Measurements from ENCODE around the gene TRPM4.

DNA sequence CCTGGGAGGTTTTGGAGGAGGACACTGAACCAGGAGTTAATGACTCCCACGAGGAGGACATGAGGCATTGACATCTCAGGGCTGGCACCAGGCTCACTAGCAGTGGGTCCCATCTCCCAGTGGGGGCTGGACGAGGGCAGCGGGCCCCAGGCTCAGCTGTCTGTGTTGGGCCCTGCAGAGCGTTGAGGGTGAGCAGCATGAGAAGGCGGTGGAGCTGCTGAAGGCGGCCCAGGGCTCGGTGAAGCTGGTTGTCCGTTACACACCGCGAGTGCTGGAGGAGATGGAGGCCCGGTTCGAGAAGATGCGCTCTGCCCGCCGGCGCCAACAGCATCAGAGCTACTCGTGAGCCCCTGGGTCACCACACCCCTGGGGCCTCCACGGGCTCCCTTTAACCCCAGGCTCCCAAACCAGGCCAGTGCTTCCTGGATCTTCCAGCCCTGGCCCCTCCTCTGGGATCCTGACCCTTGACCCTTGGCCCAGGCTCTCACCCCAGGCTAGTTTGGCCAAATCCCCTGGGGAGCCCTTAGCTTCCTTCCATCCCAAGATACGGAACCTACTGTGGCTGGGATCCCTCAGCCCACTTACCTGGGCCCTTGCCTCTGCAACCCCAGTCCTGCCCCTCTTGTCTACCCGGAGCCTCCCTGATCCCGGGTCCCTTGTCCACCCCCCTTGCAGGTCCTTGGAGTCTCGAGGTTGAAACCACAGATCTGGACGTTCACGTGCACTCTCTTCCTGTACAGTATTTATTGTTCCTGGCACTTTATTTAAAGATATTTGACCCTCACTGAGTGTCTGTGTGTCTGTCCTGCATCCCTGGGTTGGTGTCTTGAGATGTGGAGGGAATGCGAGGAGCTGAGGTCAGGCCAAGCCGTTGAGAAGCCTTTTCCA lies 39.7 kb upstream of the TRPM4 start:
- TF ChIP-seq POLR2A (IDR thresholded peaks at IDR 0.05): no peak
- no peak for TF ChIP-seq CTCF (IDR thresholded peaks at IDR 0.05)

Measured in Peyer's patch (tissue), 4 donors.